ENCODE measurements around the gene RREB1. TPM values are rescaled to one million over a fixed set of nuclear protein-coding genes. Genes with fewer than 3 reads are reported as not detected.

Gene RREB1
- total RNA-seq, 1 experiment from 2014 or later: 53.5 TPM

DNA sequence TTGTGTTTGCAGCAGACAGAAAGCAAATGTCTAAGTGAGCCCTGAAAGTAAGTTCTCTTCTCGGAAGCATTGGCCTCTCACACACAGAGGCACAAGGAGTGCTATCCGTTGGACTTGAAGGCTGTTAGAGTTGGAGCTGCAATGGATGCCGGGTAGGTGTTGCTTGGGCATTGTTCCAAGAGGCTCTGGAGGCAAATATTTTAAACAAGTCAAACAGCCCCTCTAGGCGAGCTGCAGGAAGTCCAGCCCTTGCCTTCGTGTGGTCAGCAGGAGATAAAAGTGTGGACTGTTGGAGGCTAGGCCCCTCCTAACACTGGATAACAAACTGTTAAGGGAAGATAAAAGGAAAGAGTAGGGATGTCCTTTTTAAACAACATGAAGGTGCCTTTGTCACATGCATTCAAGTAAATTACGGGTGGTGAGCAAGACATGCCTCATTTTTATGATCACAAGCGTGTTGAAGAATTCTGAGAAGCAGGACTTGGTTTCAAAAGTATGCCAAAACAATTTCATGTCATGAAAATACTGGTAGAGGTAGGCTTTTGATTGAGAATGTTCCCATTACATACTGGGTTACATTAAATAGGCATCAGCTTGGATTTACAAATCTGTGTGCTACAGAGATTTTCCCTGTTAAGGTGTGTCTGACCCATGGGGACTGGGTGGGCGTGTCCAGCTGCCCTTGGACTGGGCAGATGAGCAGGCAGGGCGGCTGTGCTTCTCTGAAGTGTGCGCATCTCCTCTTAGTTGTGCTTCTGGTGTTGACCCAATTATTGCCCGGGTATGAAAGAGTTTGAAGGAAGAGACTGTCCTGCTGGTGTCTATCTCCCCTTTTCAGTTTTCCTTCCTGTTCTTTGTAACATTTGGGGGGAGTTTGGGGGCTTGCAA, 57.5 kb downstream of the RREB1 start:
- no TSS peak for BruUV-seq (replicated peaks)
- POLR2A ChIA-PET: interaction anchor here (0.6 to 1.6 kb wide), 7 partner anchors 9 to 284 kb away, joined by 3 to 5 read pairs (median 3); no protein-coding TSS in a partner anchor
- TF ChIP-seq, protein P1, sequence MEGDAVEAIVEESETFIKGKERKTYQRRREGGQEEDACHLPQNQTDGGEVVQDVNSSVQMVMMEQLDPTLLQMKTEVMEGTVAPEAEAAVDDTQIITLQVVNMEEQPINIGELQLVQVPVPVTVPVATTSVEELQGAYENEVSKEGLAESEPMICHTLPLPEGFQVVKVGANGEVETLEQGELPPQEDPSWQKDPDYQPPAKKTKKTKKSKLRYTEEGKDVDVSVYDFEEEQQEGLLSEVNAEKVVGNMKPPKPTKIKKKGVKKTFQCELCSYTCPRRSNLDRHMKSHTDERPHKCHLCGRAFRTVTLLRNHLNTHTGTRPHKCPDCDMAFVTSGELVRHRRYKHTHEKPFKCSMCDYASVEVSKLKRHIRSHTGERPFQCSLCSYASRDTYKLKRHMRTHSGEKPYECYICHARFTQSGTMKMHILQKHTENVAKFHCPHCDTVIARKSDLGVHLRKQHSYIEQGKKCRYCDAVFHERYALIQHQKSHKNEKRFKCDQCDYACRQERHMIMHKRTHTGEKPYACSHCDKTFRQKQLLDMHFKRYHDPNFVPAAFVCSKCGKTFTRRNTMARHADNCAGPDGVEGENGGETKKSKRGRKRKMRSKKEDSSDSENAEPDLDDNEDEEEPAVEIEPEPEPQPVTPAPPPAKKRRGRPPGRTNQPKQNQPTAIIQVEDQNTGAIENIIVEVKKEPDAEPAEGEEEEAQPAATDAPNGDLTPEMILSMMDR (IDR thresholded peaks at IDR 0.05; ENCODE audit: unreplicated experiment): no peak
- no peak for DNase-seq (ENCODE audit: unreplicated experiment)
- Mint-ChIP-seq H3K36me3 (ENCODE audit: insufficient read depth, unreplicated experiment) (peaks cover 7% of the 10 kb centered on the region), H3K9me3 (ENCODE audit: unreplicated experiment) (no peaks in the 10 kb centered on the region), H3K27ac (ENCODE audit: low read depth, unreplicated experiment) (no peak overlapping the region), H3K27me3 (ENCODE audit: insufficient read depth, unreplicated experiment) (no peaks in the 10 kb centered on the region), H3K4me1 (ENCODE audit: insufficient read depth, unreplicated experiment) (peaks cover 37% of the 10 kb centered on the region), H3K4me3 (ENCODE audit: unreplicated experiment) (no peak overlapping the region)
- CTCF ChIA-PET: interaction anchor here (0.6 kb wide), 1 partner anchor 422 kb away, joined by 3 read pairs; no protein-coding TSS in a partner anchor
- intact Hi-C loops (cut with micrococcal nuclease): no loop called here

- no peak for DNase-seq (ENCODE audit: unreplicated experiment)
- H3K4me3 Mint-ChIP-seq (ENCODE audit: unreplicated experiment): no peak overlapping the region
- H3K36me3 Mint-ChIP-seq (ENCODE audit: insufficient read depth, unreplicated experiment): peaks cover 7% of the 10 kb centered on the region
- intact Hi-C loops (cut with micrococcal nuclease): no loop called here
- peaks cover 37% of the 10 kb centered on the region for H3K4me1 Mint-ChIP-seq (ENCODE audit: insufficient read depth, unreplicated experiment)
- TF ChIP-seq, protein P1 (IDR thresholded peaks at IDR 0.05; ENCODE audit: unreplicated experiment): no peak
- POLR2A ChIA-PET: interaction anchor here (0.7 to 1.5 kb wide), 3 partner anchors 10 to 36 kb away, joined by 4 to 5 read pairs (median 4); no protein-coding TSS in a partner anchor
- CTCF ChIA-PET: no interaction called here
- no TSS peak for BruUV-seq (replicated peaks)
- no peak overlapping the region for H3K27ac Mint-ChIP-seq (ENCODE audit: low read depth, unreplicated experiment)
- H3K27me3 Mint-ChIP-seq (ENCODE audit: insufficient read depth, unreplicated experiment): no peaks in the 10 kb centered on the region
- no peaks in the 10 kb centered on the region for H3K9me3 Mint-ChIP-seq (ENCODE audit: unreplicated experiment)
Observed at GRCh38 chr6:7165890-7166267, 58.1 kb downstream of the RREB1 start.

DNA sequence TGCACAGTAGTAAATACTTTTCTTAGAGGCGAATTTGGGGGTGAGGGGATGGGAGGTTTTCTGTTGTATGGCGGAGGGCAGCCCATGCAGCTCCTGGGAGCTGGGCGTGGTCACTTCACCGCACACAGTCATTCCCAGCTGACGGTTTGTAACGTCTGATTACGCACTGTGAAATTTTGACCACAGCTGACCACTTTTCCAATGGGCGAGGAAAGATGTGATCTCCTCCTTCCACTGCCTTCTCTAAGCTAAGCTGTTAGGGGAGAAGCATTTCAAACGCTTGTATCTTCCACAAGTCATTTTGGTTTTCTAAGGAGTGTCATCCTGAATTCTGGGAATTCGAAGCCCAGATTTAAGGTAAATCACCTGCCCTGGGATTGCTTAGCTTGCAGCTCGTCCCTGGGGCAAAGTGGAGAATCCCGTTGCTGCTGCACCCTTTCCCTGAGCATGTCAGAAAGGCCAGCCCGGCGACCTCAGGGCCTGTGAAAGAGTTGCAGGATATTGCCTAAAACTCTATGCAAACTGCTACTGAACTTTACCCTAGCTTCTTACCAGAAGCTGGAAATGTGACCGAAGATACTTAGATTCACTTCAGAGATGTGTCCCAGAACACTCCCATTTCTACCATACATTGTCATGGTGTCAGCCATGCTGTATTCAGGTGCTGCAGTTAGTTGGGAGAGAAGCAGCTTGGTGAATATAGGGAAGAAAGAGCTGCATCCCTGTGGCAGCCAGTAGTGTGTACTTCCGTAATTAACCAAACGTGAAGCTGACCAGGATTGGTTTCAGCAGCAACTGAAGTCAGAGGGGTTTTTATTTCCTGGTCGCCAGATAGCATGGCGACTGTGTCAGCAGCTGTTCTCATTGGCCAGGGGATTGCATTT, 58.9 kb downstream of the RREB1 start:
- Mint-ChIP-seq H3K27ac (ENCODE audit: low read depth, unreplicated experiment) (no peak overlapping the region), H3K27me3 (ENCODE audit: insufficient read depth, unreplicated experiment) (no peaks in the 10 kb centered on the region), H3K4me3 (ENCODE audit: unreplicated experiment) (no peak overlapping the region), H3K4me1 (ENCODE audit: insufficient read depth, unreplicated experiment) (peaks cover 35% of the 10 kb centered on the region), H3K36me3 (ENCODE audit: insufficient read depth, unreplicated experiment) (peaks cover 10% of the 10 kb centered on the region), H3K9me3 (ENCODE audit: unreplicated experiment) (no peaks in the 10 kb centered on the region)
- ChIA-PET CTCF (interaction anchor here (0.5 to 1.5 kb wide), 2 partner anchors 20 to 77 kb away, joined by 5 read pairs; no protein-coding TSS in a partner anchor), POLR2A (interaction anchor here (1.4 kb wide), 1 partner anchor 22 kb away, joined by 3 read pairs; no protein-coding TSS in a partner anchor)
- DNase-seq (ENCODE audit: unreplicated experiment): no peak
- TF ChIP-seq, protein P1 (IDR thresholded peaks at IDR 0.05; ENCODE audit: unreplicated experiment): no peak
- intact Hi-C loops (cut with micrococcal nuclease): no loop called here
- BruUV-seq (replicated peaks): no TSS peak
